Naive thymus-derived CD8-positive, alpha-beta T cell (primary cell): Measurements from ENCODE around the gene CHRM4. TPM values are rescaled to one million over a fixed set of nuclear protein-coding genes. Genes with fewer than 3 reads are reported as not detected.
A peak's percentile ranks its signal among the peaks of the same experiment; 100 is the strongest.

Experiments used
- ATAC-seq, 2 donors: fragments of 150-1000 bp; cut with Tn5 transposase in 1 of 2; sonication (Bioruptor Pico), chemical (Tn5 transposase) in 1 of 2; 1 replicate in 1 of 2; 2 replicates in 1 of 2; pipeline ENCODE4 v1.10.0; 2021; ENCODE audit warnings: mild to moderate bottlenecking in 2 of 2, moderate library complexity in 2 of 2
- POLR2A ChIA-PET: fragments of 350-600 bp; sonication (Branson Sonifier 250); formaldehyde crosslinking; loops from one replicate; lab custom pipeline; 2021; ENCODE audit warnings: antibody characterized with exemption; lab: Charles Lee
- DNase-seq, 10 donors: peaks; one replicate each; pipeline versions ENCODE4 v3.0.0 to v3.0.0-alpha.2; 2020 to 2022
- H3K27ac Mint-ChIP-seq, 10 donors: one replicate each; pipeline ENCODE4 v1.8.0; 2020 to 2022; ENCODE audit warnings: mild to moderate bottlenecking in 10 of 10, mixed read lengths in 10 of 10, moderate library complexity in 4 of 10, inconsistent platforms in 1 of 10
- H3K27me3 Mint-ChIP-seq, 5 donors: one replicate each; pipeline ENCODE4 v1.8.0; 2021 to 2022; ENCODE audit warnings: mixed read lengths in 5 of 5
- H3K36me3 Mint-ChIP-seq, 3 donors: one replicate each; pipeline ENCODE4 v1.8.0; 2020 to 2022; ENCODE audit warnings: mixed read lengths in 3 of 3, mild to moderate bottlenecking in 2 of 3, inconsistent platforms in 1 of 3
- H3K4me1 Mint-ChIP-seq, 4 donors: one replicate each; pipeline ENCODE4 v1.8.0; 2021 to 2022; ENCODE audit warnings: mixed read lengths in 4 of 4
- H3K4me3 Mint-ChIP-seq, 10 donors: one replicate each; pipeline ENCODE4 v1.8.0; 2020 to 2022; ENCODE audit warnings: mild to moderate bottlenecking in 10 of 10, mixed read lengths in 10 of 10, moderate library complexity in 6 of 10, inconsistent platforms in 1 of 10
- H3K9me3 Mint-ChIP-seq, 9 donors: one replicate each; pipeline ENCODE4 v1.8.0; 2020 to 2022; ENCODE audit warnings: mixed read lengths in 9 of 9, mild to moderate bottlenecking in 3 of 9, inconsistent platforms in 1 of 9, moderate library complexity in 1 of 9
- polyA plus RNA-seq, 3 donors: library from polyadenylated mRNA; unstranded; fragments of 300-500 nt; fragmentation: Illumina TruSeq; gene quantifications; one replicate each; pipeline ENCODE4 v1.2.3, GENCODE V29; 2021
- total RNA-seq, 8 experiments: library from RNA in 2 of 8; stranded (reverse) in 2 of 8; gene quantifications; one replicate each; pipeline ENCODE4 v1.2.3 and lab custom pipeline; 2021 to 2026

Gene CHRM4
- total RNA-seq, result under 1 TPM; 0.25 to 0.73 TPM
- polyA plus RNA-seq, result under 1 TPM in 2 of 3 donors, not detected in 1; 0.16 to 0.18 TPM
- total RNA-seq (lab: John Stamatoyannopoulos, UW), result 0.86 to 3.4 (median 1.6) reads per million in 6 experiments

GRCh38 chr11:46391578-46392420 lies at the start of gene CHRM4:
CHRM4 (minus strand) TSS chr11:46391776; CDS start chr11:46386557, 5,219 bp downstream.
- POLR2A ChIA-PET, result interaction anchor here (0.8 to 1.6 kb wide), 3 partner anchors 22 to 59 kb away, joined by 4 read pairs; no protein-coding TSS in a partner anchor
- Mint-ChIP-seq H3K27ac (peak within 1 kb of the TSS in 1 of 10 donors; percentile 92), H3K4me3 (peak within 1 kb of the TSS; percentile 63 to 87 (median 74)), H3K9me3 (peaks cover 0 to 2% (median 0%) of the 10 kb centered on the region in 9 donors), H3K4me1 (peaks cover 11 to 34% (median 29%) of the 10 kb centered on the region in 4 donors), H3K27me3 (peaks cover 19 to 44% (median 30%) of the 10 kb centered on the region in 5 donors), H3K36me3 (peaks cover 0 to 10% (median 3%) of the 10 kb centered on the region in 3 donors)
- DNase-seq (no peak), ATAC-seq (no peak)

GRCh38 chr11:46438211-46438610 lies 46.6 kb upstream of the CHRM4 start:
- Mint-ChIP-seq H3K27ac (peak overlapping the region in 1 of 10 donors; percentile 39), H3K4me1 (peaks cover 0 to 5% (median 0%) of the 10 kb centered on the region in 4 donors), H3K36me3 (peaks cover 5 to 84% (median 20%) of the 10 kb centered on the region in 3 donors), H3K9me3 (no peaks in the 10 kb centered on the region), H3K4me3 (no peak overlapping the region), H3K27me3 (no peaks in the 10 kb centered on the region)
- no peak for DNase-seq
- POLR2A ChIA-PET, result no interaction called here
- no peak for ATAC-seq

GRCh38 chr11:46437122-46437689 lies 45.6 kb upstream of the CHRM4 start:
- Mint-ChIP-seq H3K4me1 (peaks cover 0 to 5% (median 0%) of the 10 kb centered on the region in 4 donors), H3K4me3 (no peak overlapping the region), H3K9me3 (no peaks in the 10 kb centered on the region), H3K27me3 (no peaks in the 10 kb centered on the region), H3K27ac (no peak overlapping the region), H3K36me3 (peaks cover 5 to 84% (median 13%) of the 10 kb centered on the region in 3 donors)
- DNase-seq (no peak), ATAC-seq (no peak)
- POLR2A ChIA-PET, result no interaction called here

- no peaks in the 10 kb centered on the region for H3K27me3 Mint-ChIP-seq
- no peaks in the 10 kb centered on the region for H3K9me3 Mint-ChIP-seq
- DNase-seq (no peak), ATAC-seq (no peak)
- H3K27ac Mint-ChIP-seq, result no peak overlapping the region
- POLR2A ChIA-PET, result no interaction called here
- H3K4me3 Mint-ChIP-seq, result no peak overlapping the region
- H3K4me1 Mint-ChIP-seq, result peaks cover 0 to 7% (median 0%) of the 10 kb centered on the region in 4 donors
- H3K36me3 Mint-ChIP-seq, result peaks cover 10 to 83% (median 16%) of the 10 kb centered on the region in 3 donors
These were observed 44.5 kb upstream of the CHRM4 start for GRCh38 chr11:46436113-46436512.

- Mint-ChIP-seq H3K4me1 (peaks cover 0 to 6% (median 0%) of the 10 kb centered on the region in 4 donors), H3K27ac (peak overlapping the region in 1 of 10 donors; percentile 15), H3K4me3 (no peak overlapping the region), H3K9me3 (no peaks in the 10 kb centered on the region), H3K27me3 (no peaks in the 10 kb centered on the region), H3K36me3 (peaks cover 10 to 82% (median 16%) of the 10 kb centered on the region in 3 donors)
- POLR2A ChIA-PET, result no interaction called here
- no peak for ATAC-seq
- no peak for DNase-seq
These were observed 44.1 kb upstream of the CHRM4 start for GRCh38 chr11:46435679-46436078.

GRCh38 chr11:46431211-46431610 lies 39.6 kb upstream of the CHRM4 start:
- Mint-ChIP-seq H3K36me3 (peaks cover 5 to 95% (median 21%) of the 10 kb centered on the region in 3 donors), H3K27ac (no peak overlapping the region), H3K4me3 (no peak overlapping the region), H3K4me1 (peaks cover 0 to 9% (median 0%) of the 10 kb centered on the region in 4 donors), H3K9me3 (no peaks in the 10 kb centered on the region), H3K27me3 (no peaks in the 10 kb centered on the region)
- POLR2A ChIA-PET, result no interaction called here
- ATAC-seq, result no peak
- DNase-seq, result no peak

GRCh38 chr11:46429717-46430116 lies 38.1 kb upstream of the CHRM4 start:
- POLR2A ChIA-PET, result no interaction called here
- Mint-ChIP-seq H3K36me3 (peaks cover 5 to 92% (median 19%) of the 10 kb centered on the region in 3 donors), H3K4me3 (no peak overlapping the region), H3K9me3 (no peaks in the 10 kb centered on the region), H3K27me3 (no peaks in the 10 kb centered on the region), H3K4me1 (peaks cover 0 to 7% (median 0%) of the 10 kb centered on the region in 4 donors), H3K27ac (peak overlapping the region in 1 of 10 donors; percentile 11)
- DNase-seq, result no peak
- no peak for ATAC-seq

GRCh38 chr11:46427364-46427763 lies 35.8 kb upstream of the CHRM4 start:
- Mint-ChIP-seq H3K27me3 (no peaks in the 10 kb centered on the region), H3K4me1 (peaks cover 0 to 7% (median 0%) of the 10 kb centered on the region in 4 donors), H3K4me3 (no peak overlapping the region), H3K36me3 (peaks cover 5 to 84% (median 19%) of the 10 kb centered on the region in 3 donors), H3K27ac (peak overlapping the region in 1 of 10 donors; percentile 34), H3K9me3 (no peaks in the 10 kb centered on the region)
- DNase-seq (no peak), ATAC-seq (no peak)
- POLR2A ChIA-PET, result no interaction called here

- POLR2A ChIA-PET, result no interaction called here
- peaks cover 0 to 6% (median 0%) of the 10 kb centered on the region in 4 donors for H3K4me1 Mint-ChIP-seq
- ATAC-seq (no peak), DNase-seq (no peak)
- H3K4me3 Mint-ChIP-seq, result no peak overlapping the region
- H3K27ac Mint-ChIP-seq, result no peak overlapping the region
- no peaks in the 10 kb centered on the region for H3K27me3 Mint-ChIP-seq
- peaks cover 2 to 86% (median 17%) of the 10 kb centered on the region in 3 donors for H3K36me3 Mint-ChIP-seq
- no peaks in the 10 kb centered on the region for H3K9me3 Mint-ChIP-seq
These were observed 34.8 kb upstream of the CHRM4 start for GRCh38 chr11:46426233-46426991.

- no peaks in the 10 kb centered on the region for H3K27me3 Mint-ChIP-seq
- ATAC-seq (no peak), DNase-seq (no peak)
- POLR2A ChIA-PET, result interaction anchor here (0.7 kb wide), 1 partner anchor 90 kb away, joined by 3 read pairs; no protein-coding TSS in a partner anchor
- no peaks in the 10 kb centered on the region for H3K9me3 Mint-ChIP-seq
- H3K4me1 Mint-ChIP-seq, result peaks cover 0 to 2% (median 0%) of the 10 kb centered on the region in 4 donors
- H3K4me3 Mint-ChIP-seq, result no peak overlapping the region
- H3K36me3 Mint-ChIP-seq, result peaks cover 0 to 75% (median 21%) of the 10 kb centered on the region in 3 donors
- peak overlapping the region in 2 of 10 donors; percentile 25 to 62 for H3K27ac Mint-ChIP-seq
These were observed 31.0 kb upstream of the CHRM4 start for GRCh38 chr11:46422588-46422987.

GRCh38 chr11:46421257-46421880 lies 29.8 kb upstream of the CHRM4 start:
- Mint-ChIP-seq H3K4me3 (no peak overlapping the region), H3K27ac (peak overlapping the region in 1 of 10 donors; percentile 15), H3K4me1 (peaks cover 0 to 9% (median 0%) of the 10 kb centered on the region in 4 donors), H3K27me3 (no peaks in the 10 kb centered on the region), H3K36me3 (peaks cover 0 to 74% (median 29%) of the 10 kb centered on the region in 3 donors), H3K9me3 (no peaks in the 10 kb centered on the region)
- POLR2A ChIA-PET, result no interaction called here
- ATAC-seq, result no peak
- no peak for DNase-seq

- Mint-ChIP-seq H3K4me1 (peaks cover 5 to 17% (median 7%) of the 10 kb centered on the region in 4 donors), H3K27ac (no peak overlapping the region), H3K9me3 (no peaks in the 10 kb centered on the region), H3K27me3 (no peaks in the 10 kb centered on the region), H3K4me3 (no peak overlapping the region), H3K36me3 (peaks cover 3 to 73% (median 31%) of the 10 kb centered on the region in 3 donors)
- DNase-seq, result no peak
- ATAC-seq, result no peak
- POLR2A ChIA-PET, result no interaction called here
These were observed 28.9 kb upstream of the CHRM4 start for GRCh38 chr11:46420513-46420912.
